Stimulated activated naive CD8-positive, alpha-beta T cell treated with anti-CD3 and anti-CD28 coated beads, Interleukin-15, Interleukin-2, amounts not matched to agents 100 ng/mL and 50 ng/mL, for 24 hours (primary cell): ENCODE measurements around the gene ATP4B.

Experiments used
- H3K27ac Mint-ChIP-seq: one replicate; pipeline ENCODE4 v1.8.0; 2021; ENCODE audit warnings: mild to moderate bottlenecking, mixed read lengths
- H3K27me3 Mint-ChIP-seq: one replicate; pipeline ENCODE4 v1.8.0; 2021; ENCODE audit warnings: mixed read lengths
- H3K36me3 Mint-ChIP-seq: one replicate; pipeline ENCODE4 v1.8.0; 2021; ENCODE audit warnings: low read depth, mixed read lengths
- H3K4me1 Mint-ChIP-seq: one replicate; pipeline ENCODE4 v1.8.0; 2021; ENCODE audit warnings: low read depth, mixed read lengths
- H3K4me3 Mint-ChIP-seq: one replicate; pipeline ENCODE4 v1.8.0; 2021; ENCODE audit warnings: mild to moderate bottlenecking, mixed read lengths
- H3K9me3 Mint-ChIP-seq: one replicate; pipeline ENCODE4 v1.8.0; 2021; ENCODE audit warnings: mixed read lengths

The ATP4B gene

GRCh38 chr13:113663934-113664333, 5.9 kb upstream of the ATP4B start:
- Mint-ChIP-seq H3K4me3 (no peak overlapping the region), H3K27me3 (no peaks in the 10 kb centered on the region)

GRCh38 chr13:113661509-113661908, 3.5 kb upstream of the ATP4B start:
- peaks cover 10% of the 10 kb centered on the region for H3K9me3 Mint-ChIP-seq
- no peak overlapping the region for H3K4me3 Mint-ChIP-seq
- H3K27ac Mint-ChIP-seq: no peak overlapping the region
- H3K4me1 Mint-ChIP-seq: no peaks in the 10 kb centered on the region
- H3K36me3 Mint-ChIP-seq: no peaks in the 10 kb centered on the region
- H3K27me3 Mint-ChIP-seq: no peaks in the 10 kb centered on the region

More at GRCh38 chr13:113663934-113664333, 5.9 kb upstream of the ATP4B start:
- no peaks in the 10 kb centered on the region for H3K4me1 Mint-ChIP-seq
- H3K36me3 Mint-ChIP-seq: no peaks in the 10 kb centered on the region
- H3K27ac Mint-ChIP-seq: no peak overlapping the region
- peaks cover 10% of the 10 kb centered on the region for H3K9me3 Mint-ChIP-seq

GRCh38 chr13:113660066-113660465, 2.1 kb upstream of the ATP4B start:
- H3K4me3 Mint-ChIP-seq: no peak overlapping the region
- H3K9me3 Mint-ChIP-seq: peaks cover 10% of the 10 kb centered on the region
- no peaks in the 10 kb centered on the region for H3K4me1 Mint-ChIP-seq
- no peaks in the 10 kb centered on the region for H3K36me3 Mint-ChIP-seq
- no peak overlapping the region for H3K27ac Mint-ChIP-seq
- no peaks in the 10 kb centered on the region for H3K27me3 Mint-ChIP-seq

- H3K27ac Mint-ChIP-seq: no peak overlapping the region
- H3K27me3 Mint-ChIP-seq: no peaks in the 10 kb centered on the region
- no peaks in the 10 kb centered on the region for H3K36me3 Mint-ChIP-seq
- H3K4me3 Mint-ChIP-seq: no peak overlapping the region
- H3K9me3 Mint-ChIP-seq: peaks cover 10% of the 10 kb centered on the region
- H3K4me1 Mint-ChIP-seq: no peaks in the 10 kb centered on the region
Measured at GRCh38 chr13:113659337-113659736, 1.3 kb upstream of the ATP4B start.

GRCh38 chr13:113658836-113659235, 838 bp upstream of the ATP4B start:
- H3K4me3 Mint-ChIP-seq: no peak overlapping the region
- peaks cover 5% of the 10 kb centered on the region for H3K4me1 Mint-ChIP-seq
- H3K27me3 Mint-ChIP-seq: no peaks in the 10 kb centered on the region
- no peak overlapping the region for H3K27ac Mint-ChIP-seq
- peaks cover 10% of the 10 kb centered on the region for H3K9me3 Mint-ChIP-seq
- H3K36me3 Mint-ChIP-seq: no peaks in the 10 kb centered on the region

- Mint-ChIP-seq H3K4me3 (no peak overlapping the region), H3K27me3 (no peaks in the 10 kb centered on the region), H3K9me3 (peaks cover 10% of the 10 kb centered on the region), H3K4me1 (peaks cover 13% of the 10 kb centered on the region), H3K27ac (no peak overlapping the region), H3K36me3 (no peaks in the 10 kb centered on the region)
Measured at GRCh38 chr13:113656831-113657671, 947 bp downstream of the ATP4B start.

- Mint-ChIP-seq H3K36me3 (no peaks in the 10 kb centered on the region), H3K27ac (no peak overlapping the region), H3K4me1 (peaks cover 13% of the 10 kb centered on the region), H3K9me3 (peaks cover 6% of the 10 kb centered on the region), H3K4me3 (no peak overlapping the region), H3K27me3 (no peaks in the 10 kb centered on the region)
Measured at GRCh38 chr13:113656003-113656588, 1.9 kb downstream of the ATP4B start.

- no peak overlapping the region for H3K27ac Mint-ChIP-seq
- no peaks in the 10 kb centered on the region for H3K36me3 Mint-ChIP-seq
- no peak overlapping the region for H3K4me3 Mint-ChIP-seq
- no peaks in the 10 kb centered on the region for H3K27me3 Mint-ChIP-seq
- peaks cover 13% of the 10 kb centered on the region for H3K4me1 Mint-ChIP-seq
- H3K9me3 Mint-ChIP-seq: no peaks in the 10 kb centered on the region
Measured at GRCh38 chr13:113655346-113656002, 2.5 kb downstream of the ATP4B start.

GRCh38 chr13:113654591-113655345, 3.2 kb downstream of the ATP4B start:
- Mint-ChIP-seq H3K9me3 (no peaks in the 10 kb centered on the region), H3K4me3 (no peak overlapping the region)

GRCh38 chr13:113654175-113654560, 3.8 kb downstream of the ATP4B start:
- Mint-ChIP-seq H3K4me3 (no peak overlapping the region), H3K27me3 (no peaks in the 10 kb centered on the region), H3K36me3 (no peaks in the 10 kb centered on the region), H3K4me1 (peaks cover 13% of the 10 kb centered on the region), H3K9me3 (no peaks in the 10 kb centered on the region), H3K27ac (no peak overlapping the region)

More at GRCh38 chr13:113654591-113655345, 3.2 kb downstream of the ATP4B start:
- H3K27me3 Mint-ChIP-seq: no peaks in the 10 kb centered on the region
- no peak overlapping the region for H3K27ac Mint-ChIP-seq
- H3K36me3 Mint-ChIP-seq: no peaks in the 10 kb centered on the region
- peaks cover 13% of the 10 kb centered on the region for H3K4me1 Mint-ChIP-seq

GRCh38 chr13:113653264-113654174, 4.5 kb downstream of the ATP4B start:
- Mint-ChIP-seq H3K4me3 (no peak overlapping the region), H3K9me3 (no peaks in the 10 kb centered on the region), H3K4me1 (peaks cover 13% of the 10 kb centered on the region)

GRCh38 chr13:113652404-113653263, 5.4 kb downstream of the ATP4B start:
- no peak overlapping the region for H3K4me3 Mint-ChIP-seq
- H3K27ac Mint-ChIP-seq: no peak overlapping the region
- H3K9me3 Mint-ChIP-seq: no peaks in the 10 kb centered on the region
- H3K36me3 Mint-ChIP-seq: no peaks in the 10 kb centered on the region
- peaks cover 13% of the 10 kb centered on the region for H3K4me1 Mint-ChIP-seq
- no peaks in the 10 kb centered on the region for H3K27me3 Mint-ChIP-seq

More at GRCh38 chr13:113653264-113654174, 4.5 kb downstream of the ATP4B start:
- Mint-ChIP-seq H3K27me3 (no peaks in the 10 kb centered on the region), H3K27ac (no peak overlapping the region), H3K36me3 (no peaks in the 10 kb centered on the region)
